Measurements from ENCODE around the gene OTX2. TPM values are rescaled to one million over a fixed set of nuclear protein-coding genes. Genes with fewer than 3 reads are reported as not detected.

The OTX2 gene
- total RNA-seq, 2 experiments from 2014 or later = not detected

GRCh38 chr14:56821177-56821576 lies 10.9 kb upstream of the OTX2 start:
- Mint-ChIP-seq H3K27me3 (ENCODE audit: low read depth) (peaks cover 44% of the 10 kb centered on the region), H3K4me1 (ENCODE audit: low read depth) (no peaks in the 10 kb centered on the region), H3K36me3 (ENCODE audit: low read depth) (no peaks in the 10 kb centered on the region), H3K4me3 (no peak overlapping the region), H3K9me3 (no peaks in the 10 kb centered on the region), H3K27ac (no peak overlapping the region)
- CTCF ChIA-PET = no interaction called here
- no peak for DNase-seq
- intact Hi-C loops (cut with micrococcal nuclease) = no loop called here

GRCh38 chr14:56817396-56817921 lies 7.2 kb upstream of the OTX2 start:
- H3K4me3 Mint-ChIP-seq = no peak overlapping the region
- H3K4me1 Mint-ChIP-seq (ENCODE audit: low read depth) = no peaks in the 10 kb centered on the region
- intact Hi-C loops (cut with micrococcal nuclease) = no loop called here
- no peaks in the 10 kb centered on the region for H3K36me3 Mint-ChIP-seq (ENCODE audit: low read depth)
- H3K27ac Mint-ChIP-seq = no peak overlapping the region
- no peaks in the 10 kb centered on the region for H3K9me3 Mint-ChIP-seq
- CTCF ChIA-PET = no interaction called here
- H3K27me3 Mint-ChIP-seq (ENCODE audit: low read depth) = peaks cover 60% of the 10 kb centered on the region
- DNase-seq = no peak

- intact Hi-C loops (cut with micrococcal nuclease) = no loop called here
- H3K4me1 Mint-ChIP-seq (ENCODE audit: low read depth) = no peaks in the 10 kb centered on the region
- peaks cover 60% of the 10 kb centered on the region for H3K27me3 Mint-ChIP-seq (ENCODE audit: low read depth)
- no peaks in the 10 kb centered on the region for H3K9me3 Mint-ChIP-seq
- H3K36me3 Mint-ChIP-seq (ENCODE audit: low read depth) = no peaks in the 10 kb centered on the region
- no peak overlapping the region for H3K27ac Mint-ChIP-seq
- DNase-seq = no peak
- H3K4me3 Mint-ChIP-seq = no peak overlapping the region
- CTCF ChIA-PET = no interaction called here
These were observed 6.5 kb upstream of the OTX2 start for GRCh38 chr14:56816574-56817391.

GRCh38 chr14:56815745-56816144 lies 5.5 kb upstream of the OTX2 start:
- Mint-ChIP-seq H3K9me3 (no peaks in the 10 kb centered on the region), H3K27me3 (ENCODE audit: low read depth) (peaks cover 65% of the 10 kb centered on the region), H3K4me1 (ENCODE audit: low read depth) (peaks cover 2% of the 10 kb centered on the region), H3K36me3 (ENCODE audit: low read depth) (no peaks in the 10 kb centered on the region), H3K27ac (no peak overlapping the region), H3K4me3 (no peak overlapping the region)
- intact Hi-C loops (cut with micrococcal nuclease) = no loop called here
- DNase-seq = no peak
- CTCF ChIA-PET = no interaction called here

- no peak for DNase-seq
These were observed 4.9 kb upstream of the OTX2 start for GRCh38 chr14:56814969-56815700.

GRCh38 chr14:56814519-56814959 lies 4.3 kb upstream of the OTX2 start:
- intact Hi-C loops (cut with micrococcal nuclease) = no loop called here
- H3K27ac Mint-ChIP-seq = no peak overlapping the region
- peaks cover 2% of the 10 kb centered on the region for H3K36me3 Mint-ChIP-seq (ENCODE audit: low read depth)
- H3K4me1 Mint-ChIP-seq (ENCODE audit: low read depth) = peaks cover 11% of the 10 kb centered on the region
- DNase-seq = no peak
- no peaks in the 10 kb centered on the region for H3K9me3 Mint-ChIP-seq
- H3K27me3 Mint-ChIP-seq (ENCODE audit: low read depth) = peaks cover 70% of the 10 kb centered on the region
- CTCF ChIA-PET = interaction anchor here (0.6 to 0.7 kb wide), 2 partner anchors 474 to 550 kb away, joined by 3 to 4 read pairs; no protein-coding TSS in a partner anchor
- no peak overlapping the region for H3K4me3 Mint-ChIP-seq

More at GRCh38 chr14:56814969-56815700, 4.9 kb upstream of the OTX2 start:
- Mint-ChIP-seq H3K9me3 (no peaks in the 10 kb centered on the region), H3K27me3 (ENCODE audit: low read depth) (peaks cover 67% of the 10 kb centered on the region), H3K27ac (no peak overlapping the region), H3K36me3 (ENCODE audit: low read depth) (no peaks in the 10 kb centered on the region), H3K4me3 (no peak overlapping the region), H3K4me1 (ENCODE audit: low read depth) (peaks cover 5% of the 10 kb centered on the region)
- intact Hi-C loops (cut with micrococcal nuclease) = no loop called here
- CTCF ChIA-PET = interaction anchor here (0.6 kb wide), 1 partner anchor 474 kb away, joined by 3 read pairs; no protein-coding TSS in a partner anchor

GRCh38 chr14:56813143-56813551 lies 2.9 kb upstream of the OTX2 start:
- no peak overlapping the region for H3K4me3 Mint-ChIP-seq
- DNase-seq = no peak
- no peak overlapping the region for H3K27ac Mint-ChIP-seq
- H3K36me3 Mint-ChIP-seq (ENCODE audit: low read depth) = peaks cover 2% of the 10 kb centered on the region
- peaks cover 19% of the 10 kb centered on the region for H3K4me1 Mint-ChIP-seq (ENCODE audit: low read depth)
- intact Hi-C loops (cut with micrococcal nuclease) = no loop called here
- H3K9me3 Mint-ChIP-seq = no peaks in the 10 kb centered on the region
- H3K27me3 Mint-ChIP-seq (ENCODE audit: low read depth) = peaks cover 70% of the 10 kb centered on the region
- CTCF ChIA-PET = no interaction called here

GRCh38 chr14:56812364-56813141 lies 2.3 kb upstream of the OTX2 start:
- Mint-ChIP-seq H3K4me3 (no peak overlapping the region), H3K4me1 (ENCODE audit: low read depth) (peaks cover 23% of the 10 kb centered on the region), H3K9me3 (no peaks in the 10 kb centered on the region), H3K36me3 (ENCODE audit: low read depth) (peaks cover 3% of the 10 kb centered on the region), H3K27me3 (ENCODE audit: low read depth) (peaks cover 68% of the 10 kb centered on the region), H3K27ac (no peak overlapping the region)
- CTCF ChIA-PET = no interaction called here
- intact Hi-C loops (cut with micrococcal nuclease) = no loop called here
- no peak for DNase-seq

GRCh38 chr14:56811593-56812363 lies 1.5 kb upstream of the OTX2 start:
- H3K4me3 Mint-ChIP-seq = no peak overlapping the region
- CTCF ChIA-PET = no interaction called here
- no peak overlapping the region for H3K27ac Mint-ChIP-seq

GRCh38 chr14:56810836-56811592 lies 735 bp upstream of the OTX2 start:
- Mint-ChIP-seq H3K27me3 (ENCODE audit: low read depth) (peaks cover 71% of the 10 kb centered on the region), H3K9me3 (no peaks in the 10 kb centered on the region), H3K27ac (no peak overlapping the region), H3K4me3 (no peak overlapping the region), H3K4me1 (ENCODE audit: low read depth) (peaks cover 27% of the 10 kb centered on the region), H3K36me3 (ENCODE audit: low read depth) (peaks cover 3% of the 10 kb centered on the region)
- CTCF ChIA-PET = no interaction called here
- DNase-seq = no peak
- intact Hi-C loops (cut with micrococcal nuclease) = loop anchor here (2.0 kb wide), 1 partner anchor 14 kb away; no protein-coding TSS in a partner anchor

More at GRCh38 chr14:56811593-56812363, 1.5 kb upstream of the OTX2 start:
- Mint-ChIP-seq H3K27me3 (ENCODE audit: low read depth) (peaks cover 70% of the 10 kb centered on the region), H3K4me1 (ENCODE audit: low read depth) (peaks cover 26% of the 10 kb centered on the region), H3K36me3 (ENCODE audit: low read depth) (peaks cover 3% of the 10 kb centered on the region), H3K9me3 (no peaks in the 10 kb centered on the region)
- no peak for DNase-seq
- intact Hi-C loops (cut with micrococcal nuclease) = loop anchor here (2.0 kb wide), 1 partner anchor 15 kb away; no protein-coding TSS in a partner anchor

All from activated naive CD4-positive, alpha-beta T cell treated with anti-CD3 and anti-CD28 coated beads for 36 hours (primary cell).